Smooth muscle cell (in vitro differentiated cells): Measurements from ENCODE around the gene ADAMTS14. TPM values are rescaled to one million over a fixed set of nuclear protein-coding genes. Genes with fewer than 3 reads are reported as not detected.

Source experiments
- DNase-seq: peaks from one replicate; lab custom pipeline; 2025; ENCODE audit not compliant: unreplicated experiment; lab: John Stamatoyannopoulos, UW
- H2AFZ ChIP-seq: fragments of 200-600 bp; sonication (generic); 2 replicates; pipeline ENCODE4 v1.6.0; 2016; ENCODE audit warnings: antibody characterized with exemption, low read depth, mild to moderate bottlenecking
- H3F3A ChIP-seq: fragments of 200-600 bp; sonication (generic); 2 replicates; pipeline ENCODE4 v1.6.0; 2017; ENCODE audit warnings: antibody characterized with exemption, low read depth
- H3K27ac ChIP-seq: fragments of 200-600 bp; sonication (generic); 2 replicates; pipeline ENCODE4 v1.5.1; 2016; ENCODE audit warnings: low read depth, mild to moderate bottlenecking
- H3K27me3 ChIP-seq: fragments of 200-600 bp; sonication (generic); 2 replicates; pipeline ENCODE4 v1.6.1; 2016; ENCODE audit warnings: low read depth, mild to moderate bottlenecking
- H3K36me3 ChIP-seq: fragments of 200-600 bp; sonication (generic); 2 replicates; pipeline ENCODE4 v1.5.1; 2016; ENCODE audit warnings: low read depth
- H3K4me1 ChIP-seq: fragments of 200-600 bp; sonication (generic); 2 replicates; pipeline ENCODE4 v1.5.1; 2016; ENCODE audit warnings: low read depth
- H3K4me2 ChIP-seq: fragments of 200-600 bp; sonication (generic); 2 replicates; pipeline ENCODE4 v1.6.0; 2016; ENCODE audit warnings: mild to moderate bottlenecking
- H3K4me3 ChIP-seq: fragments of 200-600 bp; sonication (generic); 2 replicates; pipeline ENCODE4 v1.5.1; 2016; ENCODE audit warnings: mild to moderate bottlenecking
- H3K79me2 ChIP-seq: fragments of 200-600 bp; sonication (generic); 2 replicates; pipeline ENCODE4 v1.6.0; 2016; ENCODE audit warnings: low read depth, mild to moderate bottlenecking
- H3K9ac ChIP-seq: fragments of 200-600 bp; sonication (generic); 2 replicates; pipeline ENCODE4 v1.6.0; 2016; ENCODE audit warnings: low read depth
- H3K9me3 ChIP-seq: fragments of 200-600 bp; sonication (generic); replicated peaks from 2 replicates; pipeline ENCODE4 v1.5.1; 2016; ENCODE audit warnings: low read depth
- H4K20me1 ChIP-seq: fragments of 200-600 bp; sonication (generic); 2 replicates; pipeline ENCODE4 v1.6.0; 2016; ENCODE audit warnings: low read depth
- CTCF ChIP-seq: fragments of 200-600 bp; sonication (generic); IDR thresholded peaks from 2 replicates; pipeline ENCODE4 v1.5.1; 2017; ENCODE audit warnings: borderline replicate concordance, mild to moderate bottlenecking, antibody characterized with exemption; ENCODE audit not compliant: insufficient read depth, poor library complexity, severe bottlenecking
- WGBS: methylation state at CpG from one replicate; pipeline ENCODE4 v1.1.7; 2016; ENCODE audit warnings: low lambda C conversion rate; 5-methylcytosine and 5-hydroxymethylcytosine counted together
- polyA plus RNA-seq: library from polyadenylated mRNA; unstranded; fragments of >200 nt; fragmentation: Nextera tagmentation; extraction: Ambion mirVana; gene quantifications from 2 replicates; pipeline ENCODE4 v1.2.1, GENCODE V29; 2016
- total RNA-seq: library from RNA; depleted of rRNA; stranded (reverse); fragments of >200 nt; gene quantifications from 2 replicates; pipeline ENCODE4 v1.2.3, GENCODE V29; 2014

The ADAMTS14 gene
- total and polyA plus RNA-seq, 2 experiments from 2014 or later, result 6.3 to 10.1 TPM

GRCh38 chr10:70747192-70747965 is 75.1 kb downstream of the ADAMTS14 start:
- no peak overlapping the region for H2AFZ ChIP-seq
- no peaks in the 10 kb centered on the region for H3K9me3 ChIP-seq
- no peak for TF ChIP-seq CTCF
- no peaks in the 10 kb centered on the region for H3K4me1 ChIP-seq
- H3K27me3 ChIP-seq, result no peaks in the 10 kb centered on the region
- no peak overlapping the region for H3K4me3 ChIP-seq
- H3K9ac ChIP-seq, result no peak overlapping the region
- H3K27ac ChIP-seq, result no peak overlapping the region
- DNase-seq, result no peak
- no peaks in the 10 kb centered on the region for H3K79me2 ChIP-seq
- H4K20me1 ChIP-seq, result no peaks in the 10 kb centered on the region
- 91% methylated on average over 15 of the region's 15 CpGs for WGBS
- H3K36me3 ChIP-seq, result no peaks in the 10 kb centered on the region
- H3F3A ChIP-seq, result no peaks in the 10 kb centered on the region
- H3K4me2 ChIP-seq, result no peak overlapping the region

DNA sequence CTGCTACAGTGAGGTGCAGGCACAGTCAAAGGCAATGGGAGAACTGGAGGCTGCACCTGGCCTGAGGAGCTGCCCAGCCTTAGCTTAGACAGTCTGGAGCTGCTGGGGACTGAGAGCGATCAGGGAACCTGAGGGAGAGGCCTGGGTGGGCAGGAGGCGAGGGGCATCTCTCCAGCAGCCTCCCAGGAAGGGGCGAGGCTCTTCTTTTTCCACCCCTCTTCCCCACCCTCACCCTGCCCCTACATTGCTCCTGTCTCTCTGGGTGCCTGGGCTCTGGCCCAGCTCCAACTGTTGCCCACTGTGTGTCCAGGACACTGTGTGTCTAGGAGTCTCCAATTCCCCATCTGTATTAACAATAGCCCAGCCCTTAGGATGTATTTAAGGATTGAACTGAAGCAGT is 76.0 kb downstream of the ADAMTS14 start:
- no peaks in the 10 kb centered on the region for H3K9me3 ChIP-seq
- no peak overlapping the region for H3K27ac ChIP-seq
- no peaks in the 10 kb centered on the region for H3K36me3 ChIP-seq
- H3K79me2 ChIP-seq, result no peaks in the 10 kb centered on the region
- no peaks in the 10 kb centered on the region for H3F3A ChIP-seq
- WGBS, result 100% methylated on average over 2 of the region's 3 CpGs
- no peak overlapping the region for H3K4me2 ChIP-seq
- no peak overlapping the region for H3K9ac ChIP-seq
- no peak overlapping the region for H3K4me3 ChIP-seq
- no peaks in the 10 kb centered on the region for H3K4me1 ChIP-seq
- H4K20me1 ChIP-seq, result no peaks in the 10 kb centered on the region
- TF ChIP-seq CTCF, result no peak
- DNase-seq, result no peak
- H2AFZ ChIP-seq, result no peak overlapping the region
- H3K27me3 ChIP-seq, result no peaks in the 10 kb centered on the region

DNA sequence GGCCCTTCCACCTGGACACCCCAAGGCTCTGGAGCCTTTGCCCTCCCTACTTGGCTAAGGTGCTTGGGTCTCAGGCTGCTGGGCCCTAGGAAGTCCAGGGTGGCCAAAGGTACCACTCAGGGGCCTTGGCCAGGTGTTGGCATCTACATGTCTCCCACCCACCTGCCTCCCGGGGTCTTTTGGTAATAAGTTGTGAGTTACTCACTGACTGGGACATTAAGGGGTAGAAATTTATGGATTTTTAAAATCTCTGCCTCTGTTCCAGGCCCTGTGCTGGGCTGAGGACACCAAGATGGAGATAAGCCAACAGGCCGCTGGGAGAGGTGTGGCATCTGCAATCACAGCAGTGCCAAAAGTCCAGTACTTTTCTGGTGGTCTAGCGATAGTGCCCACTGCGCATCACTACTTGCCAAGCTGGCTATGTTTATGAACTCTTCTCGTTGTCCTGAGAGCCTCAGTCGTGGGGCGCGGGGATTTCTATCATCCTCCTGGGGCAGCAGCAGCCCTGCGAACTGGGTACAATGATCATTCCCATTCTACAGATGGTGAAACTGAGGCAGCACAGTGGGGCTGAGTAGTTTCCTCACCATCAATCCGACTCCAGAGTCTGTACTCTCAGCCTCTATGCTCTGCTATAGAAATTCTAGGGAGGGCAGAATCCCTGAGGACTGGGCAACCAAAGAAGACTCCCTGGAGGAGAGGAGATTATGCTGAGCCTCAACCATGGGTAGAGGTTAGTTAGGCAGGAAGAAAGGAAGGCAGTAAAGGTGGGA is 76.7 kb downstream of the ADAMTS14 start:
- H3K27me3 ChIP-seq, result no peaks in the 10 kb centered on the region
- H3K27ac ChIP-seq, result no peak overlapping the region
- no peak overlapping the region for H3K4me3 ChIP-seq
- no peaks in the 10 kb centered on the region for H3K9me3 ChIP-seq
- H4K20me1 ChIP-seq, result no peaks in the 10 kb centered on the region
- TF ChIP-seq CTCF, result no peak
- H2AFZ ChIP-seq, result no peak overlapping the region
- no peaks in the 10 kb centered on the region for H3K4me1 ChIP-seq
- no peak for DNase-seq
- no peak overlapping the region for H3K4me2 ChIP-seq
- H3K9ac ChIP-seq, result no peak overlapping the region
- 95% methylated on average over 10 of the region's 10 CpGs for WGBS
- no peaks in the 10 kb centered on the region for H3F3A ChIP-seq
- H3K79me2 ChIP-seq, result no peaks in the 10 kb centered on the region
- no peaks in the 10 kb centered on the region for H3K36me3 ChIP-seq
